OCI-LY1 (cell line): Measurements from ENCODE around the gene GMPPA.

Source experiments
- H2AFZ ChIP-seq: fragments of 200-600 bp; sonication (generic), shearing (Covaris generic); 2 replicates; pipeline ENCODE4 v1.6.0; 2014; ENCODE audit warnings: antibody characterized with exemption, mild to moderate bottlenecking, low read length
- H3F3A ChIP-seq: fragments of 200-600 bp; sonication (generic), shearing (Covaris generic); 2 replicates; pipeline ENCODE4 v1.6.0; 2014; ENCODE audit warnings: mild to moderate bottlenecking, antibody characterized with exemption, low read length, moderate library complexity; ENCODE audit not compliant: insufficient read depth
- H3K27ac ChIP-seq: fragments of 200-600 bp; sonication (generic); 2 replicates; pipeline ENCODE4 v1.5.1; 2014; ENCODE audit warnings: low read length, mixed run types, mild to moderate bottlenecking, low read depth; ENCODE audit not compliant: poor library complexity, severe bottlenecking
- H3K27me3 ChIP-seq: fragments of 200-600 bp; sonication (generic); 2 replicates; pipeline ENCODE4 v1.6.0; 2014; ENCODE audit warnings: antibody characterized with exemption, mild to moderate bottlenecking, low read length, moderate library complexity; ENCODE audit not compliant: insufficient read depth
- H3K36me3 ChIP-seq: fragments of 200-600 bp; sonication (generic); 2 replicates; pipeline ENCODE4 v1.6.1; 2014; ENCODE audit warnings: mild to moderate bottlenecking, antibody characterized with exemption, low read length, moderate library complexity, mixed read lengths; ENCODE audit not compliant: insufficient read depth
- H3K4me1 ChIP-seq: fragments of 200-600 bp; sonication (generic); 2 replicates; pipeline ENCODE4 v1.5.1; 2014; ENCODE audit warnings: mild to moderate bottlenecking, low read length, moderate library complexity; ENCODE audit not compliant: insufficient read depth, severe bottlenecking
- H3K4me2 ChIP-seq: fragments of 200-600 bp; sonication (generic), shearing (Covaris generic); 2 replicates; pipeline ENCODE4 v1.6.1; 2014; ENCODE audit warnings: low read length
- H3K4me3 ChIP-seq: fragments of 200-600 bp; sonication (generic); 2 replicates; pipeline ENCODE4 v1.5.1; 2014; ENCODE audit warnings: low read length, low read depth, mild to moderate bottlenecking, mixed read lengths; ENCODE audit not compliant: poor library complexity, severe bottlenecking
- H3K79me2 ChIP-seq: fragments of 200-600 bp; shearing (Covaris generic); 2 replicates; pipeline ENCODE4 v1.6.1; 2016; ENCODE audit warnings: mixed run types, low read length, mixed read lengths; ENCODE audit not compliant: insufficient read depth
- H3K9ac ChIP-seq: fragments of 200-600 bp; sonication (generic), shearing (Covaris generic); 2 replicates; pipeline ENCODE4 v1.6.1; 2014; ENCODE audit warnings: mild to moderate bottlenecking, low read length, mixed read lengths
- H3K9me2 ChIP-seq: fragments of 200-600 bp; sonication (generic), shearing (Covaris generic); 2 replicates; pipeline ENCODE4 v1.6.1; 2014; ENCODE audit warnings: low read depth, mild to moderate bottlenecking, low read length, mixed read lengths
- H3K9me3 ChIP-seq: fragments of 200-600 bp; shearing (Covaris generic); 2 replicates; pipeline ENCODE4 v1.6.1; 2014; ENCODE audit warnings: low read length, mixed read lengths
- H4K20me1 ChIP-seq: fragments of 200-600 bp; sonication (generic), shearing (Covaris generic); 2 replicates; pipeline ENCODE4 v1.6.0; 2016; ENCODE audit warnings: mild to moderate bottlenecking, low read length; ENCODE audit not compliant: insufficient read depth
- CTCF ChIP-seq: fragments of 200-600 bp; sonication (generic), shearing (Covaris generic); IDR thresholded peaks from 2 replicates; pipeline ENCODE4 v1.5.1; 2017; ENCODE audit warnings: mild to moderate bottlenecking, antibody characterized with exemption, low read length, moderate library complexity, mixed read lengths
- EZH2 ChIP-seq: fragments of 200-600 bp; sonication (generic), shearing (Covaris generic); IDR thresholded peaks from 2 replicates; pipeline ENCODE4 v1.8.0; 2017; ENCODE audit warnings: borderline replicate concordance, mixed run types, mild to moderate bottlenecking, antibody characterized with exemption, low read length, moderate library complexity, mixed read lengths

GMPPA gene

GRCh38 chr2:219540784-219541504 lies 42.3 kb downstream of the GMPPA start:
- H3K27me3 ChIP-seq, result no peaks in the 10 kb centered on the region; the same call in 1 of the 2 replicates
- no peak overlapping the region for H3K4me3 ChIP-seq
- no peak overlapping the region for H3K9ac ChIP-seq

GRCh38 chr2:219541611-219542180 lies 43.0 kb downstream of the GMPPA start:
- Histone ChIP-seq H3K36me3 (peaks cover 11% of the 10 kb centered on the region; the same call in 1 of the 2 replicates), H3K9me3 (no peaks in the 10 kb centered on the region), H3K9ac (peak overlapping the region; percentile 56; the same call in 1 of the 2 replicates), H3K4me3 (peak overlapping the region; percentile 66), H3F3A (no peaks in the 10 kb centered on the region), H3K4me1 (peaks cover 13% of the 10 kb centered on the region), H2AFZ (no peak overlapping the region), H3K27ac (no peak overlapping the region), H3K4me2 (peak overlapping the region; percentile 61), H4K20me1 (no peaks in the 10 kb centered on the region), H3K79me2 (no peaks in the 10 kb centered on the region), H3K9me2 (no peaks in the 10 kb centered on the region), H3K27me3 (no peaks in the 10 kb centered on the region; the same call in 1 of the 2 replicates)
- no peak for TF ChIP-seq EZH2
- peak; percentile 100 for TF ChIP-seq CTCF

More at GRCh38 chr2:219540784-219541504, 42.3 kb downstream of the GMPPA start:
- Histone ChIP-seq H3K79me2 (no peaks in the 10 kb centered on the region), H3K4me2 (peak overlapping the region; percentile 61), H3K9me3 (no peaks in the 10 kb centered on the region), H3K27ac (no peak overlapping the region), H3K4me1 (peaks cover 13% of the 10 kb centered on the region), H3K9me2 (no peaks in the 10 kb centered on the region), H4K20me1 (no peaks in the 10 kb centered on the region), H2AFZ (no peak overlapping the region), H3F3A (no peaks in the 10 kb centered on the region), H3K36me3 (peaks cover 11% of the 10 kb centered on the region; the same call in 1 of the 2 replicates)
- TF ChIP-seq CTCF (no peak), EZH2 (no peak)

DNA sequence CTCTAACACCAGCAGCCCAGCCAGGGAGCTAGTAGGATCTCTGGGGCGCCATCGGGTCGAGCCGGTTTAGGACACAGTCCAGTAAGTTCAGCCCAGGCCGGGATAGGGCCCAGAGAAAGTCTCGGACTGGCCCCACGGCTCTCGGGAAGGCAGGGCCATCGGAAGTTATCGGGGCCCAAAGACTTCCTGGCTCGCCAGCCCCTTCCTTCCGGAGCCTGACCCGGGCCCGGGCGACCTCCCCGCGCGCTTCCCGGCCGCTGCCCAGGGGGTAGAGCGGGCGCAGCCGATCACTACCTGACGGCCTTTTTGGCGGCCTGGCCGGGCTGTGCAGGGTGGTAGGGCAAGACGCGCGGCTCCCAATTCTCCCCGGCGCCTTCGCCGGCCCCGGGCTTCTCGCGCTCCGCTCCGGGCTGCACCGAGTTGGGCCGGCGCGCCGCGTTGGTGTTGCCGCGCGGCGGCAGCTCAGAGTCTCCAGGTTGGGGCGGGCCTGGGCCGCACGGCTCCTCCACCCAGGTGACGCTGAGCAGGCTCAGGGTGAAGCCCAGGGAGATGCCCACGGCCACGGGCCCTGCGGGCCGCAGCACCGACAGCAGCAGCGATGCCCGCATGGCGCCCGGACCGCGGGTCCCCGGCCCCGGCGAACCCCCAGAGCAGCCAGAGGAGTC lies 44.4 kb downstream of the GMPPA start:
- H3K4me3 ChIP-seq, result peak overlapping the region; percentile 66
- H3K4me1 ChIP-seq, result peaks cover 13% of the 10 kb centered on the region
- no peaks in the 10 kb centered on the region for H3K9me2 ChIP-seq
- H3K9me3 ChIP-seq, result no peaks in the 10 kb centered on the region
- peak overlapping the region; percentile 61 for H3K4me2 ChIP-seq
- peak overlapping the region; percentile 56 for H3K9ac ChIP-seq
- H3K27ac ChIP-seq, result peak overlapping the region; percentile 44
- H2AFZ ChIP-seq, result no peak overlapping the region
- H3K27me3 ChIP-seq, result no peaks in the 10 kb centered on the region
- TF ChIP-seq EZH2 (no peak), CTCF (no peak)
- no peaks in the 10 kb centered on the region for H4K20me1 ChIP-seq
- peaks cover 11% of the 10 kb centered on the region; the same call in 1 of the 2 replicates for H3K36me3 ChIP-seq
- H3F3A ChIP-seq, result no peaks in the 10 kb centered on the region
- H3K79me2 ChIP-seq, result no peaks in the 10 kb centered on the region
